HG03575 (cell line): Measurements from ENCODE around the gene SLC10A6.
A peak's percentile ranks its signal among the peaks of the same experiment; 100 is the strongest.
"Not testable (repeated sequence)": the region's sequence is repeated elsewhere in the genome, so short reads cannot be mapped to it uniquely, and the experiment has no call there.

Experiments used
- ATAC-seq: cut with Tn5 transposase; IDR thresholded peaks from one replicate; pipeline ENCODE4 v1.9.1; 2021; ENCODE audit not compliant: unreplicated experiment, insufficient number of reproducible peaks, low FRiP score; ENCODE audit errors: extremely low read depth

Gene SLC10A6

GRCh38 chr4:86848732-86849619 lies at the start of gene SLC10A6:
TSS of gene SLC10A6 (minus strand) at chr4:86849384. CDS start at chr4:86849115, 269 bp downstream.
- ATAC-seq: no peak

- no peak for ATAC-seq
Observed at GRCh38 chr4:86898562-86898961, 49.4 kb upstream of the SLC10A6 start.

- ATAC-seq: no peak
Observed at GRCh38 chr4:86896596-86896995, 47.4 kb upstream of the SLC10A6 start.

GRCh38 chr4:86895692-86896488 lies 46.7 kb upstream of the SLC10A6 start:
- peak; percentile 62 for ATAC-seq

GRCh38 chr4:86894455-86894854 lies 45.3 kb upstream of the SLC10A6 start:
- ATAC-seq: no peak

- no peak for ATAC-seq
Observed at GRCh38 chr4:86893136-86893535, 44.0 kb upstream of the SLC10A6 start.

GRCh38 chr4:86892636-86892960 lies 43.4 kb upstream of the SLC10A6 start:
- no peak for ATAC-seq

GRCh38 chr4:86891762-86892635 lies 42.8 kb upstream of the SLC10A6 start, which contains the start of gene C4orf36:
TSS of gene C4orf36 (minus strand) at chr4:86892422. CDS start at chr4:86891520, 902 bp downstream.
- ATAC-seq: no peak

GRCh38 chr4:86890790-86891189 lies 41.6 kb upstream of the SLC10A6 start:
- no peak for ATAC-seq

GRCh38 chr4:86879641-86880040 lies 30.5 kb upstream of the SLC10A6 start:
- ATAC-seq: no peak

- ATAC-seq: no peak
Observed at GRCh38 chr4:86878640-86879039, 29.5 kb upstream of the SLC10A6 start.

GRCh38 chr4:86876894-86877685 lies 27.9 kb upstream of the SLC10A6 start:
- no peak for ATAC-seq

GRCh38 chr4:86875436-86875835 lies 26.3 kb upstream of the SLC10A6 start:
- not testable (repeated sequence) for ATAC-seq

GRCh38 chr4:86872135-86872534 lies 23.0 kb upstream of the SLC10A6 start:
- ATAC-seq: no peak

GRCh38 chr4:86870442-86871069 lies 21.4 kb upstream of the SLC10A6 start:
- ATAC-seq: no peak

GRCh38 chr4:86857341-86858052 lies 8.3 kb upstream of the SLC10A6 start:
- ATAC-seq: no peak

- ATAC-seq: no peak
Observed at GRCh38 chr4:86856896-86857295, 7.7 kb upstream of the SLC10A6 start.
